Prostate gland (tissue), 2 donors: ENCODE results near the gene GFPT2.

Experiments used
- POLR2AphosphoS5 ChIP-seq: sonication (generic); formaldehyde crosslinking; IDR thresholded peaks from one replicate; pipeline ENCODE4 v1.6.1; 2017; ENCODE audit warnings: antibody characterized with exemption
- TF ChIP-seq, protein P1 (sequence below), 4 experiments: fragments of 200-600 bp in 2 of 4; fragments of 450-650 bp in 2 of 4; sonication (generic) in 2 of 4; IDR thresholded peaks; 1 replicate in 3 of 4; 2 replicates in 1 of 4; pipeline ENCODE4 v1.5.1; 2016 to 2019; ENCODE audit warnings: antibody characterized with exemption in 4 of 4, mild to moderate bottlenecking in 2 of 4, moderate library complexity in 2 of 4

- TF ChIP-seq, protein P1, sequence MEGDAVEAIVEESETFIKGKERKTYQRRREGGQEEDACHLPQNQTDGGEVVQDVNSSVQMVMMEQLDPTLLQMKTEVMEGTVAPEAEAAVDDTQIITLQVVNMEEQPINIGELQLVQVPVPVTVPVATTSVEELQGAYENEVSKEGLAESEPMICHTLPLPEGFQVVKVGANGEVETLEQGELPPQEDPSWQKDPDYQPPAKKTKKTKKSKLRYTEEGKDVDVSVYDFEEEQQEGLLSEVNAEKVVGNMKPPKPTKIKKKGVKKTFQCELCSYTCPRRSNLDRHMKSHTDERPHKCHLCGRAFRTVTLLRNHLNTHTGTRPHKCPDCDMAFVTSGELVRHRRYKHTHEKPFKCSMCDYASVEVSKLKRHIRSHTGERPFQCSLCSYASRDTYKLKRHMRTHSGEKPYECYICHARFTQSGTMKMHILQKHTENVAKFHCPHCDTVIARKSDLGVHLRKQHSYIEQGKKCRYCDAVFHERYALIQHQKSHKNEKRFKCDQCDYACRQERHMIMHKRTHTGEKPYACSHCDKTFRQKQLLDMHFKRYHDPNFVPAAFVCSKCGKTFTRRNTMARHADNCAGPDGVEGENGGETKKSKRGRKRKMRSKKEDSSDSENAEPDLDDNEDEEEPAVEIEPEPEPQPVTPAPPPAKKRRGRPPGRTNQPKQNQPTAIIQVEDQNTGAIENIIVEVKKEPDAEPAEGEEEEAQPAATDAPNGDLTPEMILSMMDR (IDR thresholded peaks at IDR 0.05), result no peak
- no peak for TF ChIP-seq POLR2AphosphoS5
Measured at GRCh38 chr5:180340856-180341255, 12.3 kb downstream of the GFPT2 start.
